ENCODE results near the gene HIPK2.
"Not testable (repeated sequence)": the region's sequence is repeated elsewhere in the genome, so short reads cannot be mapped to it uniquely, and the experiment has no call there.

Gene HIPK2

GRCh38 chr7:139562961-139563565 is 214.7 kb downstream of the HIPK2 start:
- no peak for DNase-seq

GRCh38 chr7:139562491-139562890 is 215.3 kb downstream of the HIPK2 start:
- DNase-seq, result no peak

GRCh38 chr7:139560678-139561077 is 217.1 kb downstream of the HIPK2 start:
- DNase-seq, result no peak

GRCh38 chr7:139560199-139560598 is 217.6 kb downstream of the HIPK2 start:
- no peak for DNase-seq

GRCh38 chr7:139559364-139560105 is 218.3 kb downstream of the HIPK2 start:
- DNase-seq, result no peak

- no peak for DNase-seq
Measured at GRCh38 chr7:139557857-139558581, 219.8 kb downstream of the HIPK2 start.

GRCh38 chr7:139553991-139554700 is 223.7 kb downstream of the HIPK2 start:
- not testable (repeated sequence) for DNase-seq

GRCh38 chr7:139548302-139549028 is 229.3 kb downstream of the HIPK2 start:
- DNase-seq, result no peak

- no peak for DNase-seq
Measured at GRCh38 chr7:139544645-139545044, 233.2 kb downstream of the HIPK2 start.

GRCh38 chr7:139543801-139544603 is 233.8 kb downstream of the HIPK2 start:
- no peak for DNase-seq

- no peak for DNase-seq
Measured at GRCh38 chr7:139542308-139543151, 235.3 kb downstream of the HIPK2 start.

- no peak for DNase-seq
Measured at GRCh38 chr7:139541600-139542307, 236.0 kb downstream of the HIPK2 start.

- no peak for DNase-seq
Measured at GRCh38 chr7:139540203-139540602, 237.6 kb downstream of the HIPK2 start.

GRCh38 chr7:139538881-139539635 is 238.7 kb downstream of the HIPK2 start:
- DNase-seq, result peak in 1 of 2 experiments; percentile 22

GRCh38 chr7:139536152-139536551 is 241.6 kb downstream of the HIPK2 start:
- DNase-seq, result no peak

GRCh38 chr7:139534966-139535651 is 242.7 kb downstream of the HIPK2 start:
- DNase-seq, result no peak

- no peak for DNase-seq
Measured at GRCh38 chr7:139534096-139534495, 243.7 kb downstream of the HIPK2 start.

GRCh38 chr7:139532636-139533155 is 245.1 kb downstream of the HIPK2 start:
- DNase-seq, result no peak
